ENCODE measurements around the gene SLCO2A1.

SLCO2A1 gene

GRCh38 chr3:133994166-133994890, 35.4 kb downstream of the SLCO2A1 start:
- ChIA-PET CTCF (no interaction called here), POLR2A (no interaction called here)
- no peak for DNase-seq (ENCODE audit: extremely low spot score)
- TF ChIP-seq TARDBP (IDR thresholded peaks at IDR 0.05), result no peak
- TF ChIP-seq ELF4 (IDR thresholded peaks at IDR 0.05), result no peak
- TF ChIP-seq L3MBTL2 (conservative IDR thresholded peaks at IDR 0.05), result no peak
- no peak for TF ChIP-seq HDGF (IDR thresholded peaks at IDR 0.05; ENCODE audit: borderline replicate concordance)
- TF ChIP-seq ZNF384 (IDR thresholded peaks at IDR 0.05), result no peak
- no peak for TF ChIP-seq FOXM1 (IDR thresholded peaks at IDR 0.05; ENCODE audit: borderline replicate concordance)
- no peak for TF ChIP-seq CTBP1 (IDR thresholded peaks at IDR 0.05; ENCODE audit: borderline replicate concordance)
- no peak for TF ChIP-seq BHLHE40 (IDR thresholded peaks at IDR 0.05; ENCODE audit: borderline replicate concordance)
- no peak for TF ChIP-seq NFRKB (IDR thresholded peaks at IDR 0.05)
- TF ChIP-seq SP1 (IDR thresholded peaks at IDR 0.05), result no peak
- TF ChIP-seq ARNT (IDR thresholded peaks at IDR 0.05), result no peak
- TF ChIP-seq SUZ12 (IDR thresholded peaks at IDR 0.05), result no peak

- POLR2A ChIA-PET, result no interaction called here
- CTCF ChIA-PET, result no interaction called here
- TF ChIP-seq ARNT (IDR thresholded peaks at IDR 0.05) (no peak), FOXA1 (IDR thresholded peaks at IDR 0.05) (no peak), SUZ12 (IDR thresholded peaks at IDR 0.05) (no peak), L3MBTL2 (conservative IDR thresholded peaks at IDR 0.05) (no peak), LEF1 (IDR thresholded peaks at IDR 0.05; ENCODE audit: borderline replicate concordance) (no peak), PKNOX1 (IDR thresholded peaks at IDR 0.05) (no peak), SP1 (IDR thresholded peaks at IDR 0.05) (no peak), ELF4 (IDR thresholded peaks at IDR 0.05) (no peak), HDGF (IDR thresholded peaks at IDR 0.05; ENCODE audit: borderline replicate concordance) (no peak), CTBP1 (IDR thresholded peaks at IDR 0.05; ENCODE audit: borderline replicate concordance) (no peak), NFRKB (IDR thresholded peaks at IDR 0.05) (no peak), BHLHE40 (IDR thresholded peaks at IDR 0.05; ENCODE audit: borderline replicate concordance) (no peak)
- DNase-seq (ENCODE audit: extremely low spot score), result no peak
Measured at GRCh38 chr3:133992951-133993620, 36.6 kb downstream of the SLCO2A1 start.

GRCh38 chr3:133992381-133992780, 37.3 kb downstream of the SLCO2A1 start:
- ChIA-PET POLR2A (no interaction called here), CTCF (no interaction called here)
- DNase-seq (ENCODE audit: extremely low spot score), result no peak
- no peak for TF ChIP-seq TARDBP (IDR thresholded peaks at IDR 0.05)
- no peak for TF ChIP-seq ELF4 (IDR thresholded peaks at IDR 0.05)
- TF ChIP-seq PKNOX1 (IDR thresholded peaks at IDR 0.05), result no peak
- TF ChIP-seq NFRKB (IDR thresholded peaks at IDR 0.05), result no peak
- no peak for TF ChIP-seq L3MBTL2 (conservative IDR thresholded peaks at IDR 0.05)
- no peak for TF ChIP-seq ARNT (IDR thresholded peaks at IDR 0.05)
- TF ChIP-seq FOXK2 (IDR thresholded peaks at IDR 0.05), result no peak
- no peak for TF ChIP-seq SUZ12 (IDR thresholded peaks at IDR 0.05)
- TF ChIP-seq HDGF (IDR thresholded peaks at IDR 0.05; ENCODE audit: borderline replicate concordance), result no peak
- no peak for TF ChIP-seq ZNF384 (IDR thresholded peaks at IDR 0.05)
- TF ChIP-seq LEF1 (IDR thresholded peaks at IDR 0.05; ENCODE audit: borderline replicate concordance), result no peak
- no peak for TF ChIP-seq BHLHE40 (IDR thresholded peaks at IDR 0.05; ENCODE audit: borderline replicate concordance)
- TF ChIP-seq FOXA1 (IDR thresholded peaks at IDR 0.05), result no peak
- no peak for TF ChIP-seq CTBP1 (IDR thresholded peaks at IDR 0.05; ENCODE audit: borderline replicate concordance)
- TF ChIP-seq FOXM1 (IDR thresholded peaks at IDR 0.05; ENCODE audit: borderline replicate concordance), result no peak
- TF ChIP-seq SP1 (IDR thresholded peaks at IDR 0.05), result no peak

GRCh38 chr3:133991637-133992036, 38.1 kb downstream of the SLCO2A1 start:
- POLR2A ChIA-PET, result no interaction called here

GRCh38 chr3:133991209-133991608, 38.5 kb downstream of the SLCO2A1 start:
- POLR2A ChIA-PET, result no interaction called here
- TF ChIP-seq TARDBP (IDR thresholded peaks at IDR 0.05) (no peak), L3MBTL2 (conservative IDR thresholded peaks at IDR 0.05) (no peak), PKNOX1 (IDR thresholded peaks at IDR 0.05) (no peak), FOXA1 (IDR thresholded peaks at IDR 0.05) (no peak), ARNT (IDR thresholded peaks at IDR 0.05) (no peak), NFRKB (IDR thresholded peaks at IDR 0.05) (no peak), FOXK2 (IDR thresholded peaks at IDR 0.05) (no peak), CTBP1 (IDR thresholded peaks at IDR 0.05; ENCODE audit: borderline replicate concordance) (no peak), HDGF (IDR thresholded peaks at IDR 0.05; ENCODE audit: borderline replicate concordance) (no peak), BHLHE40 (IDR thresholded peaks at IDR 0.05; ENCODE audit: borderline replicate concordance) (no peak), ZNF384 (IDR thresholded peaks at IDR 0.05) (no peak), LEF1 (IDR thresholded peaks at IDR 0.05; ENCODE audit: borderline replicate concordance) (no peak), SP1 (IDR thresholded peaks at IDR 0.05) (no peak), FOXM1 (IDR thresholded peaks at IDR 0.05; ENCODE audit: borderline replicate concordance) (no peak), SUZ12 (IDR thresholded peaks at IDR 0.05) (no peak)
- no peak for DNase-seq (ENCODE audit: extremely low spot score)
- CTCF ChIA-PET, result no interaction called here

More at GRCh38 chr3:133991637-133992036, 38.1 kb downstream of the SLCO2A1 start:
- TF ChIP-seq CTBP1 (IDR thresholded peaks at IDR 0.05; ENCODE audit: borderline replicate concordance) (no peak), FOXA1 (IDR thresholded peaks at IDR 0.05) (no peak), SP1 (IDR thresholded peaks at IDR 0.05) (no peak), HDGF (IDR thresholded peaks at IDR 0.05; ENCODE audit: borderline replicate concordance) (no peak), FOXM1 (IDR thresholded peaks at IDR 0.05; ENCODE audit: borderline replicate concordance) (no peak), SUZ12 (IDR thresholded peaks at IDR 0.05) (no peak), LEF1 (IDR thresholded peaks at IDR 0.05; ENCODE audit: borderline replicate concordance) (no peak), ARNT (IDR thresholded peaks at IDR 0.05) (no peak)
- CTCF ChIA-PET, result no interaction called here
- no peak for DNase-seq (ENCODE audit: extremely low spot score)

Data from HEK293T (cell line).